Measurements from ENCODE around the gene KRT76.

KRT76 gene

DNA sequence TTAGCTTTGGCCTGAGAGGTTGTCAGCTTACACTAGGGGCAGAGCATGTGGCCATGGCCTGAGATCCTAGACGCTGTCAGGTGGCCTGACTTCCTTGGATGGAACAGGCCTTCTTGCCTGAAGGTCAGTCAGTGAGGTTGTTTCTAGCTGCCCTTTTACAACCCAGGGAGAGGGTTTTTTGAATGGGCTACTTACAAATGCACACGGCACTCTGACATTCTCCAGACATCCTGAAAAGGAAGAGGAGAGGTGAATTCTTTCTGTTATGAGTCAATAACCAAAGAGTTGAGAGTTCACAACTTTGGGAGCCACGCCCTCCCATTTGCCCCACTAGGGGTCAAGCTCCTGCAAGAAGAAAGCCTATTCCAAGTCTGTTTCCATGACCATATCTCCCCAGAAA is 7.8 kb downstream of the KRT76 start:
- TF ChIP-seq POLR2AphosphoS5 (IDR thresholded peaks at IDR 0.05; ENCODE audit: low read depth) (no peak), GABPA (IDR thresholded peaks at IDR 0.05; ENCODE audit: low read depth) (no peak), SPI1 (IDR thresholded peaks at IDR 0.05; ENCODE audit: borderline replicate concordance, low read depth) (no peak), CTCF (IDR thresholded peaks at IDR 0.05; ENCODE audit: insufficient read depth, low read length) (no peak)
- TF ChIP-seq, protein P1, sequence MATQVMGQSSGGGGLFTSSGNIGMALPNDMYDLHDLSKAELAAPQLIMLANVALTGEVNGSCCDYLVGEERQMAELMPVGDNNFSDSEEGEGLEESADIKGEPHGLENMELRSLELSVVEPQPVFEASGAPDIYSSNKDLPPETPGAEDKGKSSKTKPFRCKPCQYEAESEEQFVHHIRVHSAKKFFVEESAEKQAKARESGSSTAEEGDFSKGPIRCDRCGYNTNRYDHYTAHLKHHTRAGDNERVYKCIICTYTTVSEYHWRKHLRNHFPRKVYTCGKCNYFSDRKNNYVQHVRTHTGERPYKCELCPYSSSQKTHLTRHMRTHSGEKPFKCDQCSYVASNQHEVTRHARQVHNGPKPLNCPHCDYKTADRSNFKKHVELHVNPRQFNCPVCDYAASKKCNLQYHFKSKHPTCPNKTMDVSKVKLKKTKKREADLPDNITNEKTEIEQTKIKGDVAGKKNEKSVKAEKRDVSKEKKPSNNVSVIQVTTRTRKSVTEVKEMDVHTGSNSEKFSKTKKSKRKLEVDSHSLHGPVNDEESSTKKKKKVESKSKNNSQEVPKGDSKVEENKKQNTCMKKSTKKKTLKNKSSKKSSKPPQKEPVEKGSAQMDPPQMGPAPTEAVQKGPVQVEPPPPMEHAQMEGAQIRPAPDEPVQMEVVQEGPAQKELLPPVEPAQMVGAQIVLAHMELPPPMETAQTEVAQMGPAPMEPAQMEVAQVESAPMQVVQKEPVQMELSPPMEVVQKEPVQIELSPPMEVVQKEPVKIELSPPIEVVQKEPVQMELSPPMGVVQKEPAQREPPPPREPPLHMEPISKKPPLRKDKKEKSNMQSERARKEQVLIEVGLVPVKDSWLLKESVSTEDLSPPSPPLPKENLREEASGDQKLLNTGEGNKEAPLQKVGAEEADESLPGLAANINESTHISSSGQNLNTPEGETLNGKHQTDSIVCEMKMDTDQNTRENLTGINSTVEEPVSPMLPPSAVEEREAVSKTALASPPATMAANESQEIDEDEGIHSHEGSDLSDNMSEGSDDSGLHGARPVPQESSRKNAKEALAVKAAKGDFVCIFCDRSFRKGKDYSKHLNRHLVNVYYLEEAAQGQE (IDR thresholded peaks at IDR 0.05; ENCODE audit: insufficient replicate concordance, low read depth), result no peak
- no peak for DNase-seq (ENCODE audit: low read depth in 1 of 2, low spot score in 1 of 2)
- Histone ChIP-seq H3K27me3 (ENCODE audit: insufficient read depth, poor library complexity, severe bottlenecking) (no peaks in the 10 kb centered on the region), H3K4me3 (replicated peaks; ENCODE audit: insufficient read depth, low read length) (no peak overlapping the region), H3K27ac (replicated peaks) (no peak overlapping the region)

- no peaks in the 10 kb centered on the region for H3K27me3 ChIP-seq (ENCODE audit: insufficient read depth, poor library complexity, severe bottlenecking)
- no peak for DNase-seq (ENCODE audit: low read depth in 1 of 2, low spot score in 1 of 2)
- TF ChIP-seq, protein P1 (IDR thresholded peaks at IDR 0.05; ENCODE audit: insufficient replicate concordance, low read depth), result no peak
- TF ChIP-seq POLR2AphosphoS5 (IDR thresholded peaks at IDR 0.05; ENCODE audit: low read depth) (no peak), GABPA (IDR thresholded peaks at IDR 0.05; ENCODE audit: low read depth) (no peak), SPI1 (IDR thresholded peaks at IDR 0.05; ENCODE audit: borderline replicate concordance, low read depth) (no peak), CTCF (IDR thresholded peaks at IDR 0.05; ENCODE audit: insufficient read depth, low read length) (no peak)
- no peak overlapping the region for H3K27ac ChIP-seq (replicated peaks)
- H3K4me3 ChIP-seq (replicated peaks; ENCODE audit: insufficient read depth, low read length), result no peak overlapping the region
Observed at GRCh38 chr12:52768479-52769200, 8.5 kb downstream of the KRT76 start.

- H3K27me3 ChIP-seq (ENCODE audit: insufficient read depth, poor library complexity, severe bottlenecking), result no peaks in the 10 kb centered on the region
- no peak for DNase-seq (ENCODE audit: low read depth in 1 of 2, low spot score in 1 of 2)
- TF ChIP-seq CTCF (IDR thresholded peaks at IDR 0.05; ENCODE audit: insufficient read depth, low read length) (no peak), SPI1 (IDR thresholded peaks at IDR 0.05; ENCODE audit: borderline replicate concordance, low read depth) (no peak), POLR2AphosphoS5 (IDR thresholded peaks at IDR 0.05; ENCODE audit: low read depth) (no peak), GABPA (IDR thresholded peaks at IDR 0.05; ENCODE audit: low read depth) (no peak)
- TF ChIP-seq, protein P1 (IDR thresholded peaks at IDR 0.05; ENCODE audit: insufficient replicate concordance, low read depth), result no peak
- no peak overlapping the region for H3K4me3 ChIP-seq (replicated peaks; ENCODE audit: insufficient read depth, low read length)
- no peak overlapping the region for H3K27ac ChIP-seq (replicated peaks)
Observed at GRCh38 chr12:52767427-52767826, 9.7 kb downstream of the KRT76 start.

Data from HL-60 (cell line).